Choroid plexus epithelial cell (primary cell): Measurements from ENCODE around the gene NIT1.
A peak's percentile ranks its signal among the peaks of the same experiment; 100 is the strongest.

ENCODE experiments used
- DNase-seq: peaks from one replicate; pipeline ENCODE4 v3.0.0-alpha.2; 2010; ENCODE audit warnings: low read depth
- H3K4me3 ChIP-seq: 2 replicates; pipeline ENCODE4 v1.5.1; 2011; ENCODE audit warnings: low read depth, mild to moderate bottlenecking, control low read depth, low read length, moderate library complexity
- CTCF ChIP-seq: conservative IDR thresholded peaks from 2 replicates; pipeline ENCODE4 v1.5.1; 2011; ENCODE audit warnings: low read depth, mild to moderate bottlenecking, control low read depth, inconsistent platforms, low read length, moderate library complexity

Gene NIT1

DNA sequence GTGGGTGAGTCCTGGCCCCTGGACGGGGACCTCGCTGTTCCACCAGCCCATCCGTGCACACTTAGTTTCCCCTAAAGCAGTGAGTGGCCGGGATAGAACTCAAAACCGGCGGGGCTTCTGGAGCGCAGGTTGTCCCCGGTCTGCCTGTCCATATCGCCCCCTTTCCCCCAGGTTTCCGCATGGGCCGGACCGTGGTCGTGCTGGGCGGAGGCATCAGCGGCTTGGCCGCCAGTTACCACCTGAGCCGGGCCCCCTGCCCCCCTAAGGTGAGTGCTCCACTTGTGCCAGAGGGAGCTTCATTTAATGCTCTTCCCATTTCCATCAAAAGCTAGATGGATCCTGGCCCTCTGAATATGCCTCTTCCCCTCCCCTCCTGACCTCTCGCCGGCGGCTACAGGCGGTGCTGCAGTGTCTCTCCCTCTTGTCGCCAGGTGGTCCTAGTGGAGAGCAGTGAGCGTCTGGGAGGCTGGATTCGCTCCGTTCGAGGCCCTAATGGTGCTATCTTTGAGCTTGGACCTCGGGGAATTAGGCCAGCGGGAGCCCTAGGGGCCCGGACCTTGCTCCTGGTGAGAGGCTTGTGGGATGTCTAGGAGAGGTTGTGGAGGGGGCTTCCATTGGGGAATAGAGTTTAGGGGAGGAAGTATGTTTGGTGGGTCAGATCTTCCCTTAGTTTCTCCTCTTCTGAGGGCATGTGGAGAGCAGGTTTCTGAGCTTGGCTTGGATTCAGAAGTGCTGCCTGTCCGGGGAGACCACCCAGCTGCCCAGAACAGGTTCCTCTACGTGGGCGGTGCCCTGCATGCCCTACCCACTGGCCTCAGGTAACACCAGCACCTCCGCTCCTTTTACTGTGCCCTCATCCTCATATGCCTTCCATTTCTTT lies 49.0 kb downstream of the NIT1 start:
- DNase-seq: no peak
- peak; percentile 2 for TF ChIP-seq CTCF
- H3K4me3 ChIP-seq: peak overlapping the region; percentile 84

- no peak for TF ChIP-seq CTCF
- DNase-seq: no peak
- no peak overlapping the region for H3K4me3 ChIP-seq
These were observed 51.0 kb downstream of the NIT1 start for GRCh38 chr1:161168906-161169305.
